ENCODE data around the gene FYN. TPM values are rescaled to one million over a fixed set of nuclear protein-coding genes. Genes with fewer than 3 reads are reported as not detected.

Gene FYN
- total and polyA plus RNA-seq, 2 of the 8 experiments (the other 6 are each of a cell fraction or from before 2014, with no cell fraction given) = 46.8 to 97.2 TPM

DNA sequence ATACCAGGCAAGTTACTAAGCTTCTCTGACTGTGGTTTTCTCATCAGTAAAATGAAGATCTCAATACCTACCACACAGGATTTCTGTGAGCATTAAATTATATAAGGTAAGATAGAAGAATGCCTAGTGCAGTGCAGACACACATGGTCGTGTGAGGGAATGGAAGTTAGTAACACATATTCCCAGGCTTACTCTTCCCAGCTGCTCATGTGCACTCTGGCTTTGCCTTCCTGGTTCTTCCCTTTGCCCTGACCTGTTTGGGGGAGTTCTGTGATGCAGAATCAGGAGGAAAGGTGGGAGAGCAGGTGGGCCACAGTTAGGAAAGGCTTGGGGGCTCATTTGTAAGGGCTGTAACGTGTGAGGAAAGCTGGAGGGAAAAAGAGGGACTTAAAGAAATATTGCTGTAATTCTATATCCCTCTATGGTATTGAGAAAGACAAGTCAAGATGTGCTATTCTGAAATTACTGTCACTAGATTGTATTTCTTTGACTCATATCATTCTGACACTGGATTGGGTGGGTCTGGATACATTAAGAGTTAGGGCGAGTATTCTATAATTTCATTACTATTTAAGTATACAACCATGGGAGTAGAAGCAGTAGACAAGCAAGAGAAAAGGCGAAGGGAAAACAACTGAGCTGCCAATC, 47.7 kb downstream of the FYN start (continued):
- TF ChIP-seq, protein P1, sequence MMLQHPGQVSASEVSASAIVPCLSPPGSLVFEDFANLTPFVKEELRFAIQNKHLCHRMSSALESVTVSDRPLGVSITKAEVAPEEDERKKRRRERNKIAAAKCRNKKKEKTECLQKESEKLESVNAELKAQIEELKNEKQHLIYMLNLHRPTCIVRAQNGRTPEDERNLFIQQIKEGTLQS (IDR thresholded peaks at IDR 0.05; ENCODE audit: insufficient read depth, low read depth, low read length) = no peak
- no peak for TF ChIP-seq PHF8 (conservative IDR thresholded peaks at IDR 0.05; ENCODE audit: low read depth, low read length)
- TF ChIP-seq YY1 (IDR thresholded peaks at IDR 0.05; ENCODE audit: low read depth, low read length) = no peak
- no peak for TF ChIP-seq SP1 (IDR thresholded peaks at IDR 0.05; ENCODE audit: low read depth, low read length)
- TF ChIP-seq BRCA1 (IDR thresholded peaks at IDR 0.05; ENCODE audit: low read depth, low read length) = no peak
- no peak for TF ChIP-seq TBP (IDR thresholded peaks at IDR 0.05; ENCODE audit: low read depth, low read length)
- TF ChIP-seq CTBP2 (IDR thresholded peaks at IDR 0.05; ENCODE audit: borderline replicate concordance, insufficient read depth, insufficient read length, low read length) = no peak
